ENCODE results near the gene P3R3URF.

The P3R3URF gene

DNA sequence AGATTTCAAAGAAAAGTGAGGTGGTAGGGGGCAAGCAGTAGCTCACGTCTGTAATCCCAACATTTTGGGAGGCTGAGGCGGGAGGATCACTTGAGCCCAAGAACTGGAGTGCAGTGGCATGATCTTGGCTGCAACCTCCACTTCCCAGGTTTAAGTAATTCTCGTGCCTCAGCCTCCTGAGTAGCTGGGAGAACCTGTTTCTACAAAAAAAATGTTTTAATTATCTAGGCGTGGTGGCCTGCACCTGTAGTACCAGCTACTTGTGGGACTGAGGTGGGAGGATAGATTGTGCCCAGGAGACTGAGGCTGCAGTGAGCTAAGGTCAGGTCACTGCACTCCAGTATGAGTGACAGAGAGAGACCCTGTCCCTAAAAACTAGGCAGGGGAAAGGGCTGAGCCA lies 4.0 kb downstream of the P3R3URF start:
- no peak for DNase-seq (ENCODE audit: low spot score)

DNA sequence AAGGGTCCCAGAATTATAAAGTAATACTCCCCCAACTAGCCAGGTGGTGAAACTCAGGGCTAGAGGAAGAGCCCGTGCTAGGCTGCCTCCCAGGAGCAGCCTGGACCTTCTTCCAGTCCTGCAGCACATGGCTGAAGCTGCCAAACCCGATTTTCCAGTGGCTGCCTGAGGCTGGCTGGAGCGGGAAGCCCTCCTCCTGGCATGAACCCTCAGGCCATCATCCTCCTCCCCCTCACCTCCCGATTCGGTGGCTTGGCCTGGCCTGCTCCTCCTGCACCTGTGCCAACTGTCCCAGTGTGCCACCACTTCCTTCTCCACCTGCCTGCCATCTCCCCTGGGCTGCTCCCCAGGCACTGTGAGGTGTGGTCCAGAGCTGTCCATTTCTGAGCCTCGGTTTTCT lies 4.4 kb downstream of the P3R3URF start:
- no peak for DNase-seq (ENCODE audit: low spot score)

DNA sequence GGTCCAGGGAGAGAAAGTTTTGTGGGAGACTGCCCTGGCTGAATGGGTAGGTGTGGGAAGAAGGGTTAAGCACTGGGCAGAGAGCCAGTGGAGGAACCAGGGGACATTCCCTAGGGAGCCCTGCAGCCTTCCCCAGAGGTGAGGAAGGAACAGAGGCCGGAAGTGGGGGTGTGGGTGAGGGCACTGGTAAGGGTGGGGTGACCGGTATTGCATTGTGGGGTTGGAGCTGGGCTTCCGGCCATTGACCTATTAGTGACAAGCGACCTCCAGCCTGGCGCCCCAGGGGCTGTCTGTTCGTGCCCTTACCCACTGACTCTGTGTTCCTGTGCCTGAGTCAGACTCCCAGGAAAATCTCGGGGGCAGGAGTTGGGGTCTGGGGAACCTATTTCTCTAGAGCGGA lies 4.9 kb downstream of the P3R3URF start:
- DNase-seq (ENCODE audit: low spot score): no peak

- DNase-seq (ENCODE audit: low spot score): no peak
Observed at GRCh38 chr1:46169811-46170454, 6.4 kb downstream of the P3R3URF start.

DNA sequence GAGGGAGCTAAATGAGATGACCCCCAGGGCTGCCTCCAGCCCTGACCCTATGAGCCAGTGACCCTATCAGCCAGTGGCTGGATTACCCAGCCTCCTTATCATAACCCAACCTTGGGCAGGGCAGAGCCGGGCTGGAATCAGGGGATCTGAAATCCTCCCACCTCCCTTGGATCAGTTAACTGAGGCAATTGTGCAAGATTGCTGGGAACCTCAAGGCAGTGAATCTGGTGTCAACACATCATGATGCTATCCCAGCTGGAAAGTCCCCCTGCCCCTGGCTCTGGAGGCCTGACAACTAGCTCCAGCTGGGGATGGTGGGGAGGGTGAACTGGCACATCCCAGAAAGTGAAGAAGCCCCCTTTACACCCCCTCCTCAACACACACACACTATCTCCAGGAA lies 7.8 kb downstream of the P3R3URF start:
- no peak for DNase-seq (ENCODE audit: low spot score)

- no peak for DNase-seq (ENCODE audit: low spot score)
Observed at GRCh38 chr1:46166521-46167462, 9.5 kb downstream of the P3R3URF start.

- DNase-seq (ENCODE audit: low spot score): no peak
Observed at GRCh38 chr1:46160212-46160611, 16.1 kb downstream of the P3R3URF start.

DNA sequence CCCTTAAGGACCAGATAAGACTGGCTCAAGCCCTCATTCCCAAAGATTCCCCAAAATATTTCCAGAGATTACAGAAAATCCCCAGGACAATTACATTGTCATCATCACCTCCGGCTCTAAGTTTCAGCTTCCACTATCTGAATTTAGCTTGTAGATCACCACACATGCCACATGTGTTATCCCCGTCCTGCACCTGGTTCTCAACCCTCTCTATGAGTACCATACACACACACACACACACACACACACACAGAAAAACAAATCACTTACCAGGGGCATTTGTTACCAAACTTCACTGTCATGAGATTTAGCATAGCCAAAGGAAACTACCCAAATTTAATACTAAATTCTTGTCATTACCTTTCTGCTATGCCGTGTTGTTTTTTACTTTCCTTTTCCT lies 16.8 kb downstream of the P3R3URF start:
- DNase-seq (ENCODE audit: low spot score): no peak

- DNase-seq (ENCODE audit: low spot score): peak; percentile 27
Observed at GRCh38 chr1:46158312-46159281, 17.7 kb downstream of the P3R3URF start.

- no peak for DNase-seq (ENCODE audit: low spot score)
Observed at GRCh38 chr1:46157916-46158311, 18.4 kb downstream of the P3R3URF start.

DNA sequence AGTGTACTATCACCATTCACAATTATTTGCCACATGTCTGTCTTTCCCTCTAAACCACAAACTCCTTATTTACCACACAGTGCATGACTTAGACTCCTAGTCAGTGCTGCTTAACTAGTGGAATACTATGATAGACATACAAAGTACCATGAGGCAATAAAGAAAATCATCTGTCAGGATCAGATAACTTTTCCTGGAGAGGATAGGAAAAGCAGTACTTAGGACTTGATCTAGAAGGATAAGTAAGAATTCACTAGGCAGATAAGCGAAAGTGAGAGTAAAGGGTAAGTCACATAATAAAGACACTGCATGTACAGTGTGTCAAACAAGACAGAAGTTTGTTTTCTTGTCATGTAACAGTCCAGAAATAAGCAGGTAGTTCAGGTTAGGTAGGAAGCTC lies 22.6 kb downstream of the P3R3URF start:
- no peak for DNase-seq (ENCODE audit: low spot score)

GRCh38 chr1:46153228-46153627 lies 23.1 kb downstream of the P3R3URF start:
- DNase-seq (ENCODE audit: low spot score): no peak

- DNase-seq (ENCODE audit: low spot score): no peak
Observed at GRCh38 chr1:46152016-46152415, 24.3 kb downstream of the P3R3URF start.

DNA sequence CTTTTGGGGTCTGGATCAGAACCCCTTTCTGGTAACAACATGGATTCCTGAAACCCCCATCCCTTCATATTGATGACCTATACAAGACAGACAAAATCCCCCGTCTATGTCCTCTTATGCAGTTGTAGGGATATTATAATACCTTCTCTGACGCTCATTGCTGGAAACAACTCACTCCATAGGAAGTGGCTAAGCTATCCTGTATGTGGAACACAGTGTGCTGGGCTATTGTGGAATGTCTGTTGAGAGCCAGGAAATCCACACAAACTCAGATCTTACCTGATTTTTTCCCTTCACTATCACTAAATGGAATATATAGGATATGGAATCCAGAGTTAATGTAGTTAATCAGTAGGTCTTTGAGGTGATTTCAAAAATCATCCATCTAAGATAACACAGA lies 26.2 kb downstream of the P3R3URF start:
- DNase-seq (ENCODE audit: low spot score): no peak

- DNase-seq (ENCODE audit: low spot score): no peak
Observed at GRCh38 chr1:46148318-46148717, 28.0 kb downstream of the P3R3URF start.

GRCh38 chr1:46137916-46138315 lies 38.4 kb downstream of the P3R3URF start:
- no peak for DNase-seq (ENCODE audit: low spot score)

GRCh38 chr1:46136711-46137110 lies 39.6 kb downstream of the P3R3URF start:
- DNase-seq (ENCODE audit: low spot score): no peak

- no peak for DNase-seq (ENCODE audit: low spot score)
Observed at GRCh38 chr1:46134660-46135331, 41.5 kb downstream of the P3R3URF start.

- no peak for DNase-seq (ENCODE audit: low spot score)
Observed at GRCh38 chr1:46133781-46134350, 42.4 kb downstream of the P3R3URF start.

GRCh38 chr1:46133181-46133658 lies 43.1 kb downstream of the P3R3URF start:
- no peak for DNase-seq (ENCODE audit: low spot score)

- peak; percentile 96 for DNase-seq (ENCODE audit: low spot score)
Observed at GRCh38 chr1:46132529-46133180, 43.6 kb downstream of the P3R3URF start, which contains the start of gene PIK3R3. TSS of gene PIK3R3 (minus strand) at chr1:46132629. CDS start at chr1:46131952, 677 bp downstream.

Measured in hematopoietic multipotent progenitor cell treated with erythropoietin and hydrocortisone succinate and interleukin-3 and kit ligand, for 15 days (in vitro differentiated cells).